ENCODE measurements around the gene CDH23. TPM values are rescaled to one million over a fixed set of nuclear protein-coding genes. Genes with fewer than 3 reads are reported as not detected.

Gene CDH23
- total RNA-seq, 4 donors from 2014 or later = 0.57 to 5.9 (median 1.0) TPM

DNA sequence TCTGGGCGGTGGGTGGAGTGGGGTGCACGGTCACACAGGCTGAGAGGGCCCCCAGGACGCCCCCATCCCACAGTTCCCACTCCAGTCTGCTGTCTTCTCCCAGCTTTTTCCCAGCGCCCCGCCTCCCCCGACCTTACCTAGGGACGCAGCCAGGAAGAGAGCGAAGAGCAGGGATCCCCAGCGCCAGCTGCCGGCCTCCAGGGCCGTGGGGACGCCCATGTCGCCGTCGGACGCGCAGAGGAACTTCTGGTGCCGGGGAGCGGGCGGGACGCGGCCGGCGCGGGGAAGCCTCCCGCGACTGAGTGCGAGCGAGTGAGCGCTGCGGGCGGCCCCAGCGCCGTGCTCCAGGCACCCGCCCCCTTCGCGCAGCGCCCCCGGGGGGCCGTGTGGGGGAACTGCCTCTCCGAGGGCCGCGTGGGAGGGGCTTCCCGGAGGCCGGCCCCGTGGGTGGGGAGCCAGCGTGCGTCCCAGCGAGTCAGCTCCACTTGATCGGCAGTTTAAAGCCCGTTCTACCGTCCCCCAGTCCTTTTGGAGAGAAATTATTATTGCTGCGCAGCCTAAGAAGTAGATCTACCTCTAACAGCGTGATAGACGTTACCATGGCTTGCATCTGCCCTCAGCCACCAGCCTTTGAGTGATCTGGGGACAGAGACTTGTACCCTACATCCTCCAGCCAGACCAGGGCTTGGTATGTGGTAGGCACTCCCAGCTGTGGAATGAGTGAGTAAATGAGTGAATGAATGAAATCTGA lies 376.7 kb downstream of the CDH23 start, which contains the start of gene VSIR:
TSS of gene VSIR (minus strand) at position 300 of the 751 bp plus-strand sequence. CDS start at position 219, 81 bp downstream.
- no peaks in the 10 kb centered on the region for H3K36me3 ChIP-seq
- peaks cover 46 to 77% (median 46%) of the 10 kb centered on the region in 3 donors for H3K4me1 ChIP-seq
- no peaks in the 10 kb centered on the region for H3K9me3 ChIP-seq
- 0 to 1% methylated on average over 2 to 34 of the region's 55 CpGs for WGBS, 2 donors
- peak; percentile 43 for DNase-seq
- H3K27me3 ChIP-seq = no peaks in the 10 kb centered on the region
- TF ChIP-seq, protein P1, sequence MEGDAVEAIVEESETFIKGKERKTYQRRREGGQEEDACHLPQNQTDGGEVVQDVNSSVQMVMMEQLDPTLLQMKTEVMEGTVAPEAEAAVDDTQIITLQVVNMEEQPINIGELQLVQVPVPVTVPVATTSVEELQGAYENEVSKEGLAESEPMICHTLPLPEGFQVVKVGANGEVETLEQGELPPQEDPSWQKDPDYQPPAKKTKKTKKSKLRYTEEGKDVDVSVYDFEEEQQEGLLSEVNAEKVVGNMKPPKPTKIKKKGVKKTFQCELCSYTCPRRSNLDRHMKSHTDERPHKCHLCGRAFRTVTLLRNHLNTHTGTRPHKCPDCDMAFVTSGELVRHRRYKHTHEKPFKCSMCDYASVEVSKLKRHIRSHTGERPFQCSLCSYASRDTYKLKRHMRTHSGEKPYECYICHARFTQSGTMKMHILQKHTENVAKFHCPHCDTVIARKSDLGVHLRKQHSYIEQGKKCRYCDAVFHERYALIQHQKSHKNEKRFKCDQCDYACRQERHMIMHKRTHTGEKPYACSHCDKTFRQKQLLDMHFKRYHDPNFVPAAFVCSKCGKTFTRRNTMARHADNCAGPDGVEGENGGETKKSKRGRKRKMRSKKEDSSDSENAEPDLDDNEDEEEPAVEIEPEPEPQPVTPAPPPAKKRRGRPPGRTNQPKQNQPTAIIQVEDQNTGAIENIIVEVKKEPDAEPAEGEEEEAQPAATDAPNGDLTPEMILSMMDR (IDR thresholded peaks at IDR 0.05) = peak; percentile 73 to 98 (median 91)
- TF ChIP-seq POLR2A (IDR thresholded peaks at IDR 0.05) = peak in 3 of 4 donors; percentile 90 to 99 (median 96)
- peak within 1 kb of the TSS; percentile 68 to 96 (median 82) for H3K4me3 ChIP-seq
- peak within 1 kb of the TSS; percentile 91 to 99 (median 95) for H3K27ac ChIP-seq
- intact Hi-C loops (cut with DNase I) = loop anchor here (5.0 kb wide), 2 partner anchors 46 to 61 kb away; no protein-coding TSS in a partner anchor

GRCh38 chr10:71774916-71775702 lies 378.4 kb downstream of the CDH23 start:
- Histone ChIP-seq H3K4me1 (peaks cover 34 to 60% (median 35%) of the 10 kb centered on the region in 3 donors), H3K36me3 (no peaks in the 10 kb centered on the region), H3K27ac (peak overlapping the region in 3 of 4 donors; percentile 4 to 94 (median 91)), H3K4me3 (no peak overlapping the region), H3K9me3 (no peaks in the 10 kb centered on the region), H3K27me3 (no peaks in the 10 kb centered on the region)
- WGBS, 2 donors = 53% methylated on average over 2 of the region's 3 CpGs; no CpG with 5 or more reads in 1 of the 2 donors
- DNase-seq = no peak
- intact Hi-C loops (cut with DNase I) = loop anchor here (5.0 kb wide), 2 partner anchors 48 to 63 kb away; no protein-coding TSS in a partner anchor
- no peak for TF ChIP-seq POLR2A (IDR thresholded peaks at IDR 0.05)
- TF ChIP-seq, protein P1 (IDR thresholded peaks at IDR 0.05) = no peak

- H3K9me3 ChIP-seq = no peaks in the 10 kb centered on the region
- peaks cover 20 to 46% (median 22%) of the 10 kb centered on the region in 3 donors for H3K4me1 ChIP-seq
- no peaks in the 10 kb centered on the region for H3K36me3 ChIP-seq
- 58 to 60% methylated on average over 2 of the region's 2 CpGs for WGBS, 2 donors
- H3K27ac ChIP-seq = peak overlapping the region in 1 of 4 donors; percentile 7
- no peak for TF ChIP-seq POLR2A (IDR thresholded peaks at IDR 0.05)
- TF ChIP-seq, protein P1 (IDR thresholded peaks at IDR 0.05) = no peak
- no peak overlapping the region for H3K4me3 ChIP-seq
- intact Hi-C loops (cut with DNase I) = no loop called here
- no peaks in the 10 kb centered on the region for H3K27me3 ChIP-seq
- no peak for DNase-seq
Observed at GRCh38 chr10:71776481-71776925, 379.8 kb downstream of the CDH23 start.

DNA sequence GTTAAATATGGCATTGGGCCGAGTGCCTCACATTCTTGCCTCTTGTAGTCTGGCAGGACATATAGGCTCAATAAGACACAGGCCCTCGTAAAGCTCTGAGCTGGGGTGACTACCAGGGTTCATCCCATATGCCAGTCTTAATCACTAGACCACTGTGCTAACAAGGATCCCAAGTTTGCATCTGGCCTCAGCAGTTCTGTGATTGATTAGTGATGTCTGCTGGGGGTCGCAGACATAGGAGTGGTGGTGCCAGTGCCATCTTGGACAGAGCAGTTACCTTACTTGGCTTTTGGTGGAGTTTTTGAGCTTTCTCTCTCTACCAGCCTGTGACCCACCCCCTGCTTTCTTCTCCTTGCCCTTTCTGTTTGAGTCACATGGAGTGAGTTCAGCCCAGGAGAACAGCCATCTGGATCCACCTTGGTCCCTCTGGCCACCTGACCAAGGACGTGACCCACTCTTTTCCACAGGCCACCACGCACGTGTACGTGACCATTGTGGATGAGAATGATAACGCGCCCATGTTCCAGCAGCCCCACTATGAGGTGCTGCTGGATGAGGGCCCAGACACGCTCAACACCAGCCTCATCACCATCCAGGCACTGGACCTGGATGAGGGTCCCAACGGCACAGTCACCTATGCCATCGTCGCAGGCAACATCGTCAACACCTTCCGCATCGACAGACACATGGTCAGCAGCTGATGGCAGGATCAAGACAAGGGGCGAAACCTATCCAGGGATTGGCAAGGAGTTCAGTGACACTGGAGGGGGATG lies 380.7 kb downstream of the CDH23 start:
- H3K27me3 ChIP-seq = no peaks in the 10 kb centered on the region
- WGBS, 2 donors = 91 to 93% methylated on average over 9 to 16 of the region's 17 CpGs
- DNase-seq = no peak
- no peaks in the 10 kb centered on the region for H3K36me3 ChIP-seq
- H3K27ac ChIP-seq = no peak overlapping the region
- no peak overlapping the region for H3K4me3 ChIP-seq
- intact Hi-C loops (cut with DNase I) = no loop called here
- H3K4me1 ChIP-seq = peaks cover 13 to 39% (median 13%) of the 10 kb centered on the region in 3 donors
- TF ChIP-seq, protein P1 (IDR thresholded peaks at IDR 0.05) = no peak
- TF ChIP-seq POLR2A (IDR thresholded peaks at IDR 0.05) = no peak
- no peaks in the 10 kb centered on the region for H3K9me3 ChIP-seq
